HG03196 (cell line): Measurements from ENCODE around the gene STX12.

Experiments used
- ATAC-seq: cut with Tn5 transposase; IDR thresholded peaks from one replicate; pipeline ENCODE4 v1.9.1; 2021; ENCODE audit not compliant: unreplicated experiment

Gene STX12

GRCh38 chr1:27772932-27773825, at the start of gene STX12:
STX12 (plus strand) TSS chr1:27773219; CDS start chr1:27773308, 89 bp downstream.
- peak; percentile 91 for ATAC-seq

DNA sequence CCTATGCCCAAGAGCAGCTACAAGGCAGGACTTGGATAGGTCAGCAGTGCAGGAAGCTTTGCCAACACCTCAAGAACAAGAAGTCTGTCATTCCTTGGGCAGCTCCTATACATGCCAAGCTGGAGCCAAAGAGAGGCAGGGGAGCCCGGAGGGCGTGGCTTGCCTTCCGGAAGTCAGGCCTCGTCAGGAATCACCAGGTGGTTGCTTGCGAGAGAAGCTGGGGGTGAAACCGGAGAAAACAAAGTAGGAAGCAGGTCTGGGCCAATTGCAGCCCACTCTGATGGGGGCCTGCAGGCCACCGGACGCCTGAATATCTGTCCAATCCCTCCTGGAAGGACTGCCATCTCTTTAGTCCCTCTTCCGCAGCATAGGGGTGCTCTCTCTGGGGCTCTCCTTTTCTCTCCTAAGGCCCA, 48.1 kb upstream of the STX12 start:
- no peak for ATAC-seq

- ATAC-seq = peak; percentile 96
These were observed 47.4 kb upstream of the STX12 start, which contains the start of gene FAM76A for GRCh38 chr1:27725374-27726172. FAM76A (plus strand) TSS chr1:27725961; CDS start chr1:27726081, 120 bp downstream.

- ATAC-seq = peak; percentile 26
These were observed 46.6 kb upstream of the STX12 start for GRCh38 chr1:27726173-27727044.

- no peak for ATAC-seq
These were observed 45.9 kb upstream of the STX12 start for GRCh38 chr1:27727126-27727525.

- ATAC-seq = no peak
These were observed 36.8 kb upstream of the STX12 start for GRCh38 chr1:27736252-27736651.

- ATAC-seq = no peak
These were observed 31.9 kb upstream of the STX12 start for GRCh38 chr1:27741121-27741520.

DNA sequence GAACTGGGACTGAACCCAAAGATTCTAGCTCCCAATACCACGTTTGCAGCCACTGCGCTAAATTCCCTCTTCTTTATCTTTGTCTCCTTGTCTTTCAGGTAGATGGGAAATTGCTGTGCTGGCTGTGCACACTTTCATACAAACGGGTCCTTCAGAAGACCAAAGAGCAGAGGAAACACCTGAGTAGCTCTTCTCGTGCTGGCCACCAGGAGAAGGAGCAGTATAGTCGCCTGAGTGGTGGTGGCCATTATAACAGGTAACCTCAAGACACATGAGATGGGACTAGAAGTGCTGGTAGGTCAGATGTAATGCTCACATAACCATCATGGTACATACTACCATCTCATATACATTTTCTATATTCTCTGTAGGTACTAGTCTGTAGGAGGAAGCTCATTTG, 28.5 kb upstream of the STX12 start:
- ATAC-seq = no peak

DNA sequence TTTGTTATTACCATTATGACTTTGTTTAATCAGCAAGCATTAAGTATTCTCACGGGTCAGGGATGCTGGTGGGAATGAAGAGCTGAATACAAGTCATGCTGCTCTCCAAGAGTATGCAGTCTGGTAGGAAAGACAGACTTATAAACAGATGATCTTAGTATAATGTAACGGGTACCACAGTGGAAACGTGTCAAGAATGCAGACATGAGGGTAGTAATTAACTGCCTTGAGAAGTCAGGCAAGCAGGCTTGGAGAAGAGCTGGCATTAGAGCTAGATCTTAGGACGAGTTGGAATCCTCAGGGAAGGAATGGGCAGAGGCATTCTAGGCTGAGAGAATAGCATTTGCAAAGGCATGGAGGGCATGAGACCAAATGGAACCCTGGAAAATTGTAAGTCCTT, 27.6 kb upstream of the STX12 start:
- ATAC-seq = no peak

- ATAC-seq = no peak
These were observed 20.7 kb upstream of the STX12 start for GRCh38 chr1:27752360-27752759.

- no peak for ATAC-seq
These were observed 17.7 kb upstream of the STX12 start for GRCh38 chr1:27755286-27755685.

- ATAC-seq = no peak
These were observed 17.2 kb upstream of the STX12 start for GRCh38 chr1:27755865-27756264.

GRCh38 chr1:27759236-27759635, 13.8 kb upstream of the STX12 start:
- ATAC-seq = no peak

DNA sequence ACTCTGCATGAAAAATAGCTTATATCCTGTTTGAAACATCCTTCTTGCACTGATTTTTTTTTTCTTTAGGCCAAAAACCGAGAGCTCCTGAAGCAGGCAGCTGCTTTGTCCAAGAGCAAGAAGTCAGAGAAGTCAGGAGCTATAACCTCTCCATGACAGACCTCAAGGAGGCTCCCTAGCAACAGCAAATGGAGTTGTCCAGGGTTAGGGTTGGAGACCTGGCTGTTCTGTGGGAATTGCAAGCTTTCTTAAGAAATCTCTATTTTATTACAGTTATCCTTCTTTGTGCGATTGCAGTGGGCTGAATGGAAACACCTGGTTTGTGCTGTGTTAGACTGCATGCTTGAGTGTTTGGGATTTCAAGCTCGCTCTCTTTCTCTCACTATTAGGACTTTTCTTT, 12.6 kb upstream of the STX12 start:
- no peak for ATAC-seq

DNA sequence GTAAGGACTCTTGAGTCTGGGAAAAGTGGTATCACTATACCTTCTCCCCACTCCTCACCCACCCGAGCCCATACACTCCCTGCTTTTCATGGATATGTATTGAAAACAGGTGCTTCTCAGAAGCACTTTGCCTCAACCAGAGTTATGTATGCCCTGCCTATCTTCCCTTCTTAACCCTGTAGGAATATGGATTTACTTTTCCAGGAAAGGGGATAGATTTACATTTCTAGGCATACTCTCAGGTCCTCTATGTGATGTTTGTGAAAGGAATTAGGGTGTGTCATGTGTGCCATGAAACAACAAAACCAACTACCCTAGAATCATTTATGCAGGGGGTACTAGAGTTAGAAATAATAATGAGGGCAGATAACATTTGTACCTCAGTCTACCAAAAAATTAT, 11.0 kb upstream of the STX12 start:
- no peak for ATAC-seq

GRCh38 chr1:27763358-27763757, 9.7 kb upstream of the STX12 start:
- ATAC-seq = no peak

DNA sequence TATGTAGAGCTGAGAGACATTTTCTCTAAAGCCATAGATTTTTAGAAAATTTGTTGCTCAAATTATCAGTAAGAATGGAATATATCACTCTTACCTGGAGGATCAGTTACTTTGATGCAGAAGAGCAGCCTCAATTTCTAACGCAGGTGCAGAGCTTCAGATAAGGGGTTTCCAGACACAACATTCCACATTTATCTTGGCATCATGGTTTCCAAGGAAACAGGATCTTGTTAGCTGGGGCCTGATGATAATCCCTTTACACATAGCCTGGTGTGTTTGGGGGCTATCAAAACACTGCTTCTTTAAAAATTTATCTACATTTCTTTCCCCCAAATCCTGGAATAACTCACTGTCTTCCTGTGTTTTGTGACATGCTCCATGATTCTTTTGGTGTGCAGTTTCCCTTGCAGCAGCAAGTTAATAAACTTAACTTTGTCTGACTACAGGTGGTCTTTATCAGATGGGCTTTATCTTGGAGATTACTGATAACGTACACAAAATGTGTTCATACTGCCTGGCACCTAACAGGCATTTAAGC, 2.7 kb upstream of the STX12 start:
- no peak for ATAC-seq

GRCh38 chr1:27772036-27772931, 735 bp upstream of the STX12 start:
- no peak for ATAC-seq

- peak; percentile 11 for ATAC-seq
These were observed 917 bp downstream of the STX12 start for GRCh38 chr1:27773826-27774445.
